ENCODE results near the gene UNC13B.
"Not testable (repeated sequence)": the region's sequence is repeated elsewhere in the genome, so short reads cannot be mapped to it uniquely, and the experiment has no call there.

UNC13B gene

GRCh38 chr9:35161713-35162604, at the start of gene UNC13B:
Gene UNC13B (plus strand): TSS chr9:35162009. CDS start chr9:35162284, 275 bp downstream.
- peak; percentile 58 to 80 (median 61) for DNase-seq (ENCODE audit: low read depth in 2 of 3, low spot score in 1 of 3)

- no peak for DNase-seq (ENCODE audit: low read depth in 2 of 3, low spot score in 1 of 3)
Observed at GRCh38 chr9:35112257-35113020, 49.4 kb upstream of the UNC13B start.

- DNase-seq (ENCODE audit: low read depth in 2 of 3, low spot score in 1 of 3): peak; percentile 56 to 69 (median 59)
Observed at GRCh38 chr9:35114113-35114839, 47.5 kb upstream of the UNC13B start.

- peak in 1 of 3 donors; percentile 22 for DNase-seq (ENCODE audit: low read depth in 2 of 3, low spot score in 1 of 3)
Observed at GRCh38 chr9:35114840-35115628, 46.8 kb upstream of the UNC13B start.

- DNase-seq (ENCODE audit: low read depth in 2 of 3, low spot score in 1 of 3): peak; percentile 85 to 92 (median 87)
Observed at GRCh38 chr9:35115680-35116538, 45.9 kb upstream of the UNC13B start, which contains the start of gene ATOSB. Gene ATOSB (minus strand): TSS chr9:35115862. CDS start chr9:35108274, 7,588 bp downstream.

- no peak for DNase-seq (ENCODE audit: low read depth in 2 of 3, low spot score in 1 of 3)
Observed at GRCh38 chr9:35116539-35116897, 45.3 kb upstream of the UNC13B start.

GRCh38 chr9:35116898-35117551, 44.8 kb upstream of the UNC13B start:
- DNase-seq (ENCODE audit: low read depth in 2 of 3, low spot score in 1 of 3): peak; percentile 73 to 92 (median 78)

- DNase-seq (ENCODE audit: low read depth in 2 of 3, low spot score in 1 of 3): no peak
Observed at GRCh38 chr9:35134920-35135319, 26.9 kb upstream of the UNC13B start.

GRCh38 chr9:35135988-35136387, 25.8 kb upstream of the UNC13B start:
- no peak for DNase-seq (ENCODE audit: low read depth in 2 of 3, low spot score in 1 of 3)

GRCh38 chr9:35136866-35137265, 24.9 kb upstream of the UNC13B start:
- no peak for DNase-seq (ENCODE audit: low read depth in 2 of 3, low spot score in 1 of 3)

GRCh38 chr9:35140093-35140492, 21.7 kb upstream of the UNC13B start:
- no peak for DNase-seq (ENCODE audit: low read depth in 2 of 3, low spot score in 1 of 3)

- DNase-seq (ENCODE audit: low read depth in 2 of 3, low spot score in 1 of 3): no peak
Observed at GRCh38 chr9:35142037-35142436, 19.8 kb upstream of the UNC13B start.

- not testable (repeated sequence) for DNase-seq (ENCODE audit: low read depth in 2 of 3, low spot score in 1 of 3)
Observed at GRCh38 chr9:35147941-35148563, 13.8 kb upstream of the UNC13B start.

- DNase-seq (ENCODE audit: low read depth in 2 of 3, low spot score in 1 of 3): no peak
Observed at GRCh38 chr9:35152926-35153325, 8.9 kb upstream of the UNC13B start.

GRCh38 chr9:35156781-35157180, 5.0 kb upstream of the UNC13B start:
- DNase-seq (ENCODE audit: low read depth in 2 of 3, low spot score in 1 of 3): no peak

GRCh38 chr9:35157836-35158235, 4.0 kb upstream of the UNC13B start:
- not testable (repeated sequence) for DNase-seq (ENCODE audit: low read depth in 2 of 3, low spot score in 1 of 3)

GRCh38 chr9:35158501-35159280, 3.1 kb upstream of the UNC13B start:
- DNase-seq (ENCODE audit: low read depth in 2 of 3, low spot score in 1 of 3): no peak

All from stimulated activated CD4-positive, alpha-beta T cell treated with anti-CD3 and anti-CD28 coated beads, Interleukin-12 subunit alpha, Interleukin-12 subunit beta, amount 100 ng/mL, for 48 hours (primary cell).